GM23338 (cell line): ENCODE results near the gene XPNPEP3. TPM values are rescaled to one million over a fixed set of nuclear protein-coding genes. Genes with fewer than 3 reads are reported as not detected.

Experiments
- ATAC-seq: fragments of 200-7000 bp; cut with Tn5 transposase; 3 replicates; pipeline ENCODE4 v1.9.1; 2020
- DNase-seq: peaks from one replicate; pipeline ENCODE4 v3.0.0-alpha.2; 2015; ENCODE audit warnings: low spot score
- H2AFZ ChIP-seq: fragments of 200-600 bp; sonication (generic); 2 replicates; pipeline ENCODE4 v1.8.0; 2016; ENCODE audit warnings: antibody characterized with exemption, mild to moderate bottlenecking, moderate library complexity
- H3F3A ChIP-seq: fragments of 200-600 bp; sonication (generic); replicated peaks from 2 replicates; pipeline ENCODE4 v1.8.0; 2017; ENCODE audit warnings: antibody characterized with exemption, mixed run types, low read depth
- H3K27ac ChIP-seq: fragments of 200-600 bp; sonication (generic); 2 replicates; pipeline ENCODE4 v1.6.1; 2016; ENCODE audit warnings: low read depth
- H3K27me3 ChIP-seq: fragments of 200-600 bp; sonication (generic); 2 replicates; pipeline ENCODE4 v1.8.0; 2016; ENCODE audit warnings: mild to moderate bottlenecking, mixed run types, moderate library complexity; ENCODE audit not compliant: insufficient read depth
- H3K36me3 ChIP-seq: fragments of 200-600 bp; sonication (generic); 2 replicates; pipeline ENCODE4 v1.8.0; 2016; ENCODE audit warnings: mild to moderate bottlenecking; ENCODE audit not compliant: insufficient read depth
- H3K4me1 ChIP-seq: fragments of 200-600 bp; sonication (generic); 2 replicates; pipeline ENCODE4 v1.8.0; 2016; ENCODE audit warnings: mild to moderate bottlenecking, moderate library complexity; ENCODE audit not compliant: insufficient read depth
- H3K4me2 ChIP-seq: fragments of 200-600 bp; sonication (generic); 2 replicates; pipeline ENCODE4 v1.7.1; 2017; ENCODE audit warnings: mixed run types
- H3K4me3 ChIP-seq: fragments of 200-600 bp; sonication (generic); 2 replicates; pipeline ENCODE4 v1.6.1; 2016; ENCODE audit warnings: mixed run types
- H3K79me2 ChIP-seq: fragments of 200-600 bp; sonication (generic); replicated peaks from 2 replicates; pipeline ENCODE4 v1.8.0; 2017; ENCODE audit warnings: mild to moderate bottlenecking; ENCODE audit not compliant: insufficient read depth
- H3K9me2 ChIP-seq: fragments of 200-600 bp; sonication (generic); 2 replicates; pipeline ENCODE4 v1.8.0; 2017; ENCODE audit not compliant: insufficient read depth
- H4K20me1 ChIP-seq: fragments of 200-600 bp; sonication (generic); replicated peaks from 2 replicates; pipeline ENCODE4 v1.8.0; 2017; ENCODE audit warnings: mild to moderate bottlenecking; ENCODE audit not compliant: insufficient read depth
- H3K27ac Mint-ChIP-seq: 2 replicates; pipeline ENCODE4 v1.8.0; 2020; ENCODE audit warnings: inconsistent platforms, mild to moderate bottlenecking, moderate library complexity, mixed read lengths
- H3K27me3 Mint-ChIP-seq: 3 replicates; pipeline ENCODE4 v1.8.0; 2022; ENCODE audit warnings: low read depth, mild to moderate bottlenecking, moderate library complexity, mixed read lengths, inconsistent platforms; ENCODE audit not compliant: insufficient read depth, poor library complexity
- H3K36me3 Mint-ChIP-seq: 3 replicates; pipeline ENCODE4 v1.8.0; 2021; ENCODE audit warnings: low read depth, mild to moderate bottlenecking, inconsistent platforms, moderate library complexity, mixed read lengths
- H3K4me1 Mint-ChIP-seq: 3 replicates; pipeline ENCODE4 v1.8.0; 2020; ENCODE audit warnings: mild to moderate bottlenecking, inconsistent platforms, mixed read lengths
- H3K4me3 Mint-ChIP-seq: 3 replicates; pipeline ENCODE4 v1.8.0; 2021; ENCODE audit warnings: moderate library complexity, mild to moderate bottlenecking, inconsistent platforms, mixed read lengths
- H3K9me3 Mint-ChIP-seq: 3 replicates; pipeline ENCODE4 v1.8.0; 2020; ENCODE audit warnings: moderate library complexity, mild to moderate bottlenecking, inconsistent platforms, mixed read lengths
- EZH2phosphoT487 ChIP-seq: fragments of 200-600 bp; sonication (generic); IDR thresholded peaks from one replicate; pipeline ENCODE4 v1.8.1; 2018; ENCODE audit warnings: antibody characterized with exemption; ENCODE audit not compliant: unreplicated experiment
- NANOG ChIP-seq: IDR thresholded peaks from 2 replicates; pipeline ENCODE4 v1.6.1; 2016; ENCODE audit warnings: antibody characterized with exemption, borderline replicate concordance
- STAT1 ChIP-seq: IDR thresholded peaks from one replicate; pipeline ENCODE4 v1.6.1; 2016; ENCODE audit warnings: antibody characterized with exemption; ENCODE audit not compliant: unreplicated experiment
- ZNF331 ChIP-seq: fragments of 250-450 bp; sonication (Bioruptor Pico); IDR thresholded peaks from 2 replicates; pipeline ENCODE4 v1.5.0; 2020; ENCODE audit warnings: low read depth, mild to moderate bottlenecking, moderate library complexity
- polyA plus RNA-seq: library from polyadenylated mRNA; unstranded; fragments of >200 nt; fragmentation: Nextera tagmentation; extraction: Ambion mirVana; gene quantifications from 2 replicates; pipeline ENCODE4 v1.2.1, GENCODE V29; 2016
- total RNA-seq: library from RNA; depleted of rRNA; stranded (reverse); fragments of >200 nt; shearing (Covaris generic); gene quantifications from 2 replicates; pipeline ENCODE4 v1.2.3, GENCODE V29; 2014
- TF ChIP-seq, protein P1 (sequence below): IDR thresholded peaks from 2 replicates; pipeline ENCODE4 v1.6.1; 2016; ENCODE audit warnings: antibody characterized with exemption
- TF ChIP-seq, protein P2 (sequence below), 2 experiments: fragments of 200-600 bp in 1 of 2; sonication (generic) in 1 of 2; conservative IDR thresholded peaks; 2 replicates each; pipeline versions ENCODE4 v1.5.1 to v1.6.1; 2016 to 2017; ENCODE audit warnings: antibody characterized with exemption in 2 of 2, low read depth in 2 of 2, mild to moderate bottlenecking in 2 of 2, moderate library complexity in 1 of 2

XPNPEP3 gene
- total and polyA plus RNA-seq, 2 experiments from 2014 or later = 11.6 to 19.5 TPM

DNA sequence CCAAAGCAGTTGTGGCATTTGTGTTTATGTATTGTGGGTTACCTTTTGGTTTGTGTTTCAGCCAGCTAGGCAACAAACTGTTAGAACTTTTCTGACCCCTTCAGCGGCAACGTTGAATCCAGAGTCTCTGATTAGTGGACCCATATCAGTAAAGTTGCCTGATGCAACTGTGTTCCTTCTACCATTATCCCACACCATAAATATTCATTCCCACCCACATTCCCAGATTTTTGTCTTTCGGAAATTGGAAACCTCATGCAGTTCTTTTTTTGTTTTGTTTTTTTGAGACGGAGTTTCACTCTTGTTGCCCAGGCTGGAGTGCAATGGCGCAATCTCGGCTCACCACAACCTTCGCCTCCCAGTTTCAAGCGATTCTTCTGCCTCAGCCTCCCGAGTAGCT is 63.6 kb downstream of the XPNPEP3 start (continued):
- TF ChIP-seq NANOG = no peak

DNA sequence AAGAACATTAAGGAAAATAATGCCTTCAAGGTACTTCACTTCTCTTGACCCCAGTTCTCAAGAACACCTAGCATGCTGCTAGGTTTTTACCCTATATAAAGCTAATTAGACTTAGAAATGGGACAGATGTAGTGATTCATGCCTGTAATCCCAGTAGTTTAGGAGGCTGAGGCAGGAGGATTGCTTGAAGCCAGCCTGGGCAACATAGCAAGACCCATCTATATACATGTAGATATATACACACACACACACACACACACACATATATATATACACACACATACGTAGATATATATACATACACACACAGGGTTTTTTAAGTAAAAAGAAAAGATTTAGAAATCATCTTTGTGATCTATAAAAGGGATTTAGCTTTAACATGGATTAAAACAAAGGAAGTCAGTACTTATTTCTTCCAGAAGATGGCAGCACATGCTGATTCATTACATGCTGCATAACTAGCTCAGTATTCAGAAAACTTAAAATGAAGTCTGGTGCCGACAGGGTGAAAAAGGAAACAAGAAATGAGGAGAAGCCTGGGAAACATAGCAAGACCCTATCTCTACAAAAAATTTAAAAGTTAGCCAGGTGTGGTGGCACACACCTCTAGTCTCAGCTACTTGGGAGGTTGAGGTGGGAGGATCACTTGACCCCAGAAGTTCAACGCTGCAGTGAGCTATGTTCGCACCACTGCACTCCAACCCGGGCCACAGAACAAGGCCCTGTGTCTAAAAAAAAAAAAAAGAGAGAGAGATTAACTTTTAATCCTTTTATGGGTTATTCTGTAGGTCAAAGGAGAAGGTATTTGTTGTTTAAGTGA is 65.7 kb downstream of the XPNPEP3 start:
- H3K4me2 ChIP-seq = no peak overlapping the region
- Mint-ChIP-seq H3K27me3 (peaks cover 6% of the 10 kb centered on the region), H3K4me1 (no peaks in the 10 kb centered on the region), H3K27ac (peak overlapping the region; percentile 82), H3K4me3 (no peak overlapping the region), H3K9me3 (no peaks in the 10 kb centered on the region), H3K36me3 (peaks cover 28% of the 10 kb centered on the region)
- H3K27ac ChIP-seq = no peak overlapping the region
- ATAC-seq (peak; percentile 56), DNase-seq (peak; percentile 72)
- H3K27me3 ChIP-seq = no peaks in the 10 kb centered on the region
- H3K36me3 ChIP-seq = peaks cover 16% of the 10 kb centered on the region
- no peaks in the 10 kb centered on the region; the same call in 1 of the 2 replicates for H4K20me1 ChIP-seq
- no peak for TF ChIP-seq EZH2phosphoT487
- no peak for TF ChIP-seq STAT1
- no peak for TF ChIP-seq ZNF331
- TF ChIP-seq, protein P1, sequence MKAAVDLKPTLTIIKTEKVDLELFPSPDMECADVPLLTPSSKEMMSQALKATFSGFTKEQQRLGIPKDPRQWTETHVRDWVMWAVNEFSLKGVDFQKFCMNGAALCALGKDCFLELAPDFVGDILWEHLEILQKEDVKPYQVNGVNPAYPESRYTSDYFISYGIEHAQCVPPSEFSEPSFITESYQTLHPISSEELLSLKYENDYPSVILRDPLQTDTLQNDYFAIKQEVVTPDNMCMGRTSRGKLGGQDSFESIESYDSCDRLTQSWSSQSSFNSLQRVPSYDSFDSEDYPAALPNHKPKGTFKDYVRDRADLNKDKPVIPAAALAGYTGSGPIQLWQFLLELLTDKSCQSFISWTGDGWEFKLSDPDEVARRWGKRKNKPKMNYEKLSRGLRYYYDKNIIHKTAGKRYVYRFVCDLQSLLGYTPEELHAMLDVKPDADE = no peak
- TF ChIP-seq, protein P2, sequence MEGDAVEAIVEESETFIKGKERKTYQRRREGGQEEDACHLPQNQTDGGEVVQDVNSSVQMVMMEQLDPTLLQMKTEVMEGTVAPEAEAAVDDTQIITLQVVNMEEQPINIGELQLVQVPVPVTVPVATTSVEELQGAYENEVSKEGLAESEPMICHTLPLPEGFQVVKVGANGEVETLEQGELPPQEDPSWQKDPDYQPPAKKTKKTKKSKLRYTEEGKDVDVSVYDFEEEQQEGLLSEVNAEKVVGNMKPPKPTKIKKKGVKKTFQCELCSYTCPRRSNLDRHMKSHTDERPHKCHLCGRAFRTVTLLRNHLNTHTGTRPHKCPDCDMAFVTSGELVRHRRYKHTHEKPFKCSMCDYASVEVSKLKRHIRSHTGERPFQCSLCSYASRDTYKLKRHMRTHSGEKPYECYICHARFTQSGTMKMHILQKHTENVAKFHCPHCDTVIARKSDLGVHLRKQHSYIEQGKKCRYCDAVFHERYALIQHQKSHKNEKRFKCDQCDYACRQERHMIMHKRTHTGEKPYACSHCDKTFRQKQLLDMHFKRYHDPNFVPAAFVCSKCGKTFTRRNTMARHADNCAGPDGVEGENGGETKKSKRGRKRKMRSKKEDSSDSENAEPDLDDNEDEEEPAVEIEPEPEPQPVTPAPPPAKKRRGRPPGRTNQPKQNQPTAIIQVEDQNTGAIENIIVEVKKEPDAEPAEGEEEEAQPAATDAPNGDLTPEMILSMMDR (conservative IDR thresholded peaks at IDR 0.05; ENCODE audit: low read depth in 2 of 2) = peak; percentile 65 to 89
- H2AFZ ChIP-seq = no peak overlapping the region
- no peaks in the 10 kb centered on the region for H3K4me1 ChIP-seq
- H3K4me3 ChIP-seq = no peak overlapping the region
- no peaks in the 10 kb centered on the region for H3K9me2 ChIP-seq
- H3K79me2 ChIP-seq = no peaks in the 10 kb centered on the region
- no peaks in the 10 kb centered on the region for H3F3A ChIP-seq

DNA sequence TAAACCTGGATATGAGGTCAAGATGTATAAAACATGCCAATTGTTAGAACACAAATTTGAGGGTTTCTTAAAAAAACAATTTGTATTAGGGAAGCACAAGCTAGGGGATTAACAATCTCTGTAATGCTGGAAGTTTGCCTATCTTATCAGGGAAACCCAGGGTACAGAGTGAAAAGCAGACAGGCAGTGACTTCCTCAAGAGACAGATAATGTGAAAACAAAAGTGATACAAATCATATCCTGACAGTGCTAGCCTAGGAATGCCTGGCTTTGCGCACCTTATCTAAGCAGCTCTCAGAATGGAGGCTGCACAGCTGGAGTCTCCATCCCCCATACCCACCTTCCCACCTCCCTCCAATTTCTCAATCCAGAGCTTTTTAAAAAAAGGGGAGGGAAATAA is 71.7 kb downstream of the XPNPEP3 start:
- Histone ChIP-seq H2AFZ (no peak overlapping the region), H3K4me2 (no peak overlapping the region), H3K79me2 (no peaks in the 10 kb centered on the region), H3K4me1 (no peaks in the 10 kb centered on the region), H3F3A (no peaks in the 10 kb centered on the region), H4K20me1 (no peaks in the 10 kb centered on the region; the same call in 1 of the 2 replicates), H3K27ac (no peak overlapping the region), H3K4me3 (no peak overlapping the region), H3K9me2 (no peaks in the 10 kb centered on the region), H3K27me3 (no peaks in the 10 kb centered on the region), H3K36me3 (peaks cover 12% of the 10 kb centered on the region)
- peaks cover 5% of the 10 kb centered on the region for H3K27me3 Mint-ChIP-seq
- ATAC-seq (no peak), DNase-seq (no peak)
- no peak overlapping the region for H3K27ac Mint-ChIP-seq
- peaks cover 17% of the 10 kb centered on the region for H3K36me3 Mint-ChIP-seq
- no peaks in the 10 kb centered on the region for H3K9me3 Mint-ChIP-seq
- no peak for TF ChIP-seq EZH2phosphoT487
- TF ChIP-seq, protein P1 = no peak
- TF ChIP-seq, protein P2 (conservative IDR thresholded peaks at IDR 0.05; ENCODE audit: low read depth in 2 of 2) = no peak
- no peak overlapping the region for H3K4me3 Mint-ChIP-seq
- H3K4me1 Mint-ChIP-seq = no peaks in the 10 kb centered on the region
